Superior temporal gyrus (tissue), 1 donor: ENCODE data around the gene FGD5.

Source experiments
- DNase-seq: peaks from one replicate; pipeline ENCODE4 v3.0.0-alpha.2; 2016; ENCODE audit errors: extremely low spot score

FGD5 gene

DNA sequence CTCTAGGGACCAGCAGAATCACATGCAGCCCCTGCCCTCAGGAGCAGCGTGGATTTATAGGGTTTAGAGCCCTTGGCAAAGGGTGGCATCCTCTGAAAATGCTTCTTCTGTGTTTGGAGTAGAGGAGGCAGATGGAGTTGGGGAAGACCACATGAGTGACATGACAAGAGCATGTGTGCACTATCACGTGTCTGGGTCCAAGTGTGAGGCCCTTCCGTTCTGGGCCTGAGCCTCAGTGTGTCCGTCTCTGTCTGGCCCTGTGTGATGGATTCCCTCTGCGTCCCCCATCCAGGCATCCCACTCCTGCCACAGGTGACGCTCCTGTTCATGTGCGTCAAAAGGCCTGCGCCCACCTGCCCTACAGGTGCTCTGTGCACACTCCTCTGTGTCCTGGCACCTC lies 30.1 kb downstream of the FGD5 start:
- no peak for DNase-seq

DNA sequence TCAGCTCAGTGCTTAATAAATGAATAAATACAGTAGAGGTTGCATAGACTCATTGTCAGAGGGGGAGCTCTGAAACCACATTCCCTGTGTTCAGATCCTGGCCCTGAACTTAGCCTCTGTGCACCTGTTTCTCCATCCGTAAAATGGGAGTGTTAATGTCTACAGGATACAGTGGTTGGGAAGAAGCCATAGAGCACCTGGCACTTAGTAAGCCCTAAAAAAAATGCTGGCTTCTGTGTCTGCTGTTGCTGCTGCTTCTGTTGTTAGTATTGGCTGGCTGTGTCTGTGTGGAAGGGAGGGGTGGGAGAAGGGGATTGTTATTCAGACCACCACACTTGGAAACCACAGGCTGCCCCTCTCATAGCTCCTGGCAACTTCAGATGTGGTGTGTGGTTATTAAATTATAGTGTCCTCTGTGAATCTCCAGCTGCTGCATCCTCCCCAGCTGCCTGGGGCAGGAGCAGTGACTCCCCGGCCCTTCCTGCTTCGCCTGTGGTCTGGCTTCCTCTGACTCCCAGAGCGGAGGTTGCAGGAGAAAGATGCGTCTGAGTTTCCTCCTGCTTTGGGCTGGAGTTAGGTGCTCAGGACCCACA lies 31.0 kb downstream of the FGD5 start:
- no peak for DNase-seq

DNA sequence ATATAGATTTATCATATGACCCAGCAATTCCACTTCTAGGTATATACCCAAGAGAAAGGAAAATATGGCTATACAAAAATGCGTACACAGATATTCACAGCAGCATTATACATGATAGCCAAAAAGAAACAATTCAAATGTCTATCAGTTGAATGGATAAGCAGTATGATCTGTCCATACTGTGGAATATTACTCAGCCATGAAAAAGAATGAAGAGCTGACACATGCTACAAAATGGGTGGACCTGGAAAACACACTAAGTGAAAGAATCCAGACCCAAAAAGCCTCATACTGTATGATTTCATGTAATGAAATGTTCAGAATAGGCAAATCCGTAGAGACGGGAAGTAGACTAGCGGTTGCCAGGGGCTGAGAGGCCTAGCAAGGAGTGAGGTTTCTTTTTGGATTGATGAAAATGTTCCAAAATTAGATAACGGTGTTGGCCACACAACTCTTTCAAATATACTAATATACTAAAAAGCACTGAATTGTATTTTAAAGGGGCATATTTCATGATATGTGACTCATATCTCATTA lies 33.4 kb downstream of the FGD5 start:
- DNase-seq = no peak

DNA sequence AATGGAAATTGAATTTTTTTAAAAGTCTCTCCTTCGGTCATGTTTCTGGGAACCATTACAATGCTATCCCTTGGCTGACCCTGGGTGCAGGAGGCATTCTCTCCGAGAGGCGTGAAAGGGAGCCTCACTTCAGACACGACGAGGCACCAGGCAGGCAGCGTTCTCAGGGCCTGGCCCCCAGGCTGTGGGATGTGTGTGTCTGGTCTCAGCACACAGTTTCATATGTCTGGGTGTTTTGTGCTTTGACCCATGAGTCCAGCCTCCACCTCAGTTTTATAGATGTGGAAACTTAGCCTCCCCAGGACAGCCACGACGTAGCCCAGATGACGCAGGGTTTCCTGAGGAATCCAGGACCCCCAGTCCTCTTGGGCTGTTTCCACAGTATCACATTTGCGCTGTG lies 34.0 kb downstream of the FGD5 start:
- no peak for DNase-seq

DNA sequence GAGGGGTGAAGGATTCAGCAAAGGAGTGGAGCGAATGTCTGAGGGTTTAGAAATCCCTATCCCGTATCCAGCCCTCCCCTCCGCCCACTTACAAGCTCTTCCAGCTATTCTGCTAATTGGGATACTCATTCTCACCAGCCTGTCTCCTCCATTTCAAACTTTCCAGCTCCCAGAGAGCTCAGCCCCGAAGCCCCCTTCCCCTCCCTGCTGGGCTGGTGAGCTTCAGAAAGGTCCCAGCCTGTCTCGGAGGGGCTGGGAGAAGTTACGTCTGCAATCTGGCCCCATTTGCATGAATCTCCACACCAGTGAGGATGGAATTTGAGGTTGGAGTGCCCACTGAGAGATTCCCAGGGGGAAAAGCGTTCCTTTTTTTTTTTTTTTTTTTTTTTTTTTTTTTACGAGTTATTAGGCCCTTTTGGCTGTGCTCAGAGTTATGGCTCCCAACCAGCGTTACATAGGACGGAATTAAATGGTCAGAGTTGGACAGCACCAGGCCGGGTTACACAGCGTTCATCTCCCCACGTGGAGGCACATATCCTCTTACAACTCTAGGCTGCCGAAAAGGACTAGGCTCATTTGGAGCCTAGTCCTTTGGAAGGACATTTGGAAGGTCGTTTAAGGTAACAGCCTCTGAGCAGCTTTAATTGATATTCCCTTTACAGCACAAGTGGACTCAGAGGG lies 34.6 kb downstream of the FGD5 start:
- no peak for DNase-seq

DNA sequence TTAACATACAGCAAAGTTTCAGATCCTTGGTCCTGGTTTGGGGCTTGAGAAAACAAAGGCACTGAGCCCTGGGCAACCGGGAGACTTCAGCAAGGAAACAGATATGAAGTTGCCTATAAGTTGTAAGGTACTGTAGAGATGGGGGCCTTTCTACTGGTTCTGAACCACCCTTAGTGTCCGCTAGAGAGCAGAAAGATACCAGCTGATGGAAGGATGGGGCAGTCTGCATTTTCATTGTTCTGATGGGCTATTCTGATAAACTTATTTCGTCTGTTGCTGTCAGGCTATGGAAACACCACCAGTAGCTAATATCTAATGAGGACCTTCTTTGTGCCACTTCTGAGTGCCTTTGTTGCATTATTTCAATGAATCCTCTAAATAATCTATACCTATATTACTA lies 38.7 kb downstream of the FGD5 start:
- no peak for DNase-seq

DNA sequence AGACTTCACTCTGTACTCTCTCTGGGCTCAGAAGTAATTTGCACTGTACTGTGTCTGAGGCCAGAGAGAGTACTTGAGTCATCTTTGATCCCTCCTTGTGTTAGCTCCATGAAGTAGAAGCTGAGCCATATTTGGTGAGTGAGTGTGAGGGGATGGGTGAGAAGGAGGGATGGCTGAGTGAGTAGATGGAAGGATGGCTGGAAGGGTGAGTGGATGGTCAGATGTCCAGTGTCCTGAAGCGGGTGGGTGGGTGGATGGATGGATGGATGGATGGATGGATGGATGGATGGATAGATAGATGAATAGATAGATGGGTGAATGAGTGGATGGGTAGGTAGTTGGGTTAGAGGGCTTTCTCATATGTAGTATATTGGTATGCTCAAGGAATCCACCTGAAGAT lies 39.3 kb downstream of the FGD5 start:
- no peak for DNase-seq

DNA sequence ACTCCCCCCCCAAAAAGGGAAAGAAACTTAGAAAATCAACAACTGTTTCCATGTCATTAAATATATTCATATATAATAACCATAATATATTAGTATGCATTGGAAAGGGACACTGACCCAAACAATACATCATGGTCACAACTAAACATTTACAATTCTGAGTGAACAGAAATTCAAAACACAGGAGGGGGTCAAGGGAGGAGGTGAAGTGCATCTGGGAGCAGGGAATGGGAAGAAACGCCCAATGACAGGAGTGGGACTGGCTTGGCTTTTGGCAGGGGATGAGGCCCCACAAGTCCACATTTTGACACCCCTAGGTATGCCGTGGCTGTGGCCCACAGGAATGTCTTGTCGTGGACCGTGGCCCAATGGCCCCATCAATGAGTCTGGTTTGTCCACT lies 41.1 kb downstream of the FGD5 start:
- DNase-seq = no peak

DNA sequence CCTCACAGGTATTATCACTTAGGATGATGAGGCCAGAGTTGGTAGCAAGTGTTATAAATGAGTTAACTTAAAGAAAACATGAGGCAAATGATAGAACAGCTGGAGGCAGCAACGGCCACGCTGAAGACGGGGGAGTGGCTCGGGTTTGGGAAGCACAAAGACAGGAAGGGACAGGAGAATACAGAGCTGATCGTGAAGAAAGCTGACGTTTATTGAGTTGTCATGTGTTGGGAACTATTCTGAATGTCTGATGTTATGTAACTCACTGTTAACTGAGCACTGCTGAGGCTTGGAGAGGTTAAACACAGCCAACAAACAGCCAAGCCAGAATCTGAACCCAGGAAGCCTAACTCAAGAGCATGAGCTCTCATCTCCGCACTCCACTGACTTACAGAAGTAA lies 42.3 kb downstream of the FGD5 start:
- DNase-seq = no peak

DNA sequence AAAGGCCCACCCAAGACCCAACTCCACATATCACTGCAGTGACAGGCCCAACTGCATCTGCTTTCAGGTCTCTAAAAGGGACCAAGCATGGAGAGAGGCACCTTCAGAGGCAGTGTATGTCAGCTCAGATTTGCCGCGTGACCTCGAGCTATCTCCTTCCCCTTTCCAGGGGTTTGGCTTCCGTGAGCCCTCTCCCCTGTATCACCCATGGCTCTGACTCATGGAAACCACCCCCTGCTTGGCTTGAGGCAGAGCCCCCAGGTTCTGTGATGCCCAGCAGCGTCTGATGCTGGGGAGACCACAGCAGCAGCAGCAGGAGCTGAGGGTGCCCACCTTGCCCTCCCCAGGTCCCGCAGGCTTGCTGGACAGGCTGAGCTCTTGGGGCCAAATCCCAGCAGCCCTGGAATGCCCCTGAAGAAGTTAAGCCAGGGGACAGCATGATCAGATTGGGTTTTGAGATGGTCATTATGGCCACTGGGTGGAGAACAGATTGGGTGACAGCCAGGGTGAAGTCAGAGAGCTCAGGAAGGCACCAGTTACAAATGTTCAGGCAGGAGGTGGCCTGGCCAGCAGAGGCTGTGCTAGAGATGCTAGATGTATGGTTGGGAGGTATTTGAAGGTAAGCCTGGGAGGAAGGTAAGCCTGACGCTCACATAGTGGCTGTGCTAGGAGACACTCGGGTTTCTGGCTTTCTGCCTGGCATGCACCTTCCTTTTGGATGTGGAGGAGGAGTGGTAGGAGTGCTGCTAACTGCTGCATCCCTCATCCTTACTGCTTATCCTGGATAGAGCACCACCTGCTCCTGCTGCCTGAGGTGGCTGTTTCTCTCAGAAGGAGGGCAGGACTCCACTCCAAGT lies 42.9 kb downstream of the FGD5 start:
- no peak for DNase-seq

DNA sequence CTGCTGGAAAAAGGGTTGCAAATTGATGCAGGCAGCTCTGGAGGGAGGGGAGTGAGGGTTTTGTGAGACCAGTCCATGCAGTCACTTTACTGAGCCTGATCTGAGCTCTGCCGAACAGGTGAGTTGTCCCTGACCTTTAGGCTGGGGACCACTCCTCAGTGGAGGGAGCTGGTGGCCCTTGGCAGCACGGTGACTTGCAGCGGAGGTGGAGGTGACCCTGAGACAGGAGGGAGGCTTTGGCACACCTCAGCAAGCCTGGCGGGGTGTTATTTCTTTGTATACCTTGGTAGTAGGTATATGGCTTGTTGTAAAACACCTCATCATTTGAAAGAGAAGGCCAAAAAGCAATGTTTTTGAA lies 43.5 kb downstream of the FGD5 start:
- DNase-seq = no peak

DNA sequence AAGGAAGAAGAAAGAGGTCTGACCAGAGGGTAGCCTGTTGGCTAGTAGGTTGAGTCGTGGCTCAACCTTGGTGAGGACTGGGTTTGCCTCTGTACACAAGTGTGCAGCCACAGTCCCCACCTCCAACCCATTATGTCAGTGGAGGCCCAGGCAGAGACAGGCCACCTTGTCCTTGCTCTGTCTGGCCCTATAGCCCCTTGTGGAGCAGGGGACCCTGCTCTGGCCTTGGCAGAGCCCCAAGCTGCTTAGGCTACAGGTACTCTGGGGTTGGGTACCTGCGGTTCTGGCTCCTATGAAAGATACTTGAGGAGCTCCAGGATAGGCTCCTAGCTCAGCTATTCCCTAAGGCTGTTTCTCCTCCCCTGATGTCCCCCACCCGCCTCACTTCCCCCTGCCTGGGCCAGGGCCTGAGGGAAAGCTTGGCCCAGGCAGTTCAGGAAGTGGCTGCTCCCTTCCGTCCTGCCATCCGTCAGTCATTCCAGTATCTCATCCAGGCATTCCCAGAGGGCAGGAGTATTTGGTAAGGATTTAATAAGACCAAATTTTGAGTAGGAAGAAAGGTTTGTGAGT lies 44.0 kb downstream of the FGD5 start:
- DNase-seq = no peak

DNA sequence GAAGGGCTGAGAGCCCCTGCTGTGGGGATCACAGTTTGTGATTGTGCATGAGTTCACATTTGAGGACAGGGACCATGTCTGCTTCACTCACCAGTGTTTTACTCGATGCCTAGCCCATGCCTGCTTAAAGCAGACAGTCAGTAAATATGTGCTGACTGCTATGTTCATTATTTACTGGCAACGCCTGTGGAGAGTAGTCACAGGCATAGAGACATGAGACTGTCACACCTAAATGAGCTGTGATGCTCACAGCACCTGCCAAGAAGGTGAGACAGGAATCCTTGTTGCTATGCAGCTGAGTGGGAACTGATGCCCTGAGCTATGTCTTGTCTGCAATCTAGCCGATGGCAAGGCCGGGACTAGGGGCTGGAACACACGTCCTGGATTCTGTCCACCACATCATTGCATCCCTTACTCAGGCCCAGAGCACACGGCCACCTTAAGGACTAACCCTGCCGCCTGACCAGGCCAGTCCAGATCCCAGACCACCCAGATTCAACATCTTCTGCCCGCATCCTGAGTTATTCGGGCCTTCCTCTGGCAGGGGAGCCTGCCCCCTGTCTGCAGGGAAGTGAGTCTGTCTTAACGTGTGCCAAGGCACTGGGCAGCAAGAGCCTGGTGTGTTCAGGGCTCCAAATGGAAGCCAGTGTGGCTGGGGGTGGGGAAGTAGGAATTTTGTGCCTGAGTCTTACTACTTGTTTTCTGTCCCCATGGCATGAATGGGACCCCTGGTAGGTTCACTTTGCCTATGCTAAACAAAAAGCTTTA lies 44.8 kb downstream of the FGD5 start:
- no peak for DNase-seq

DNA sequence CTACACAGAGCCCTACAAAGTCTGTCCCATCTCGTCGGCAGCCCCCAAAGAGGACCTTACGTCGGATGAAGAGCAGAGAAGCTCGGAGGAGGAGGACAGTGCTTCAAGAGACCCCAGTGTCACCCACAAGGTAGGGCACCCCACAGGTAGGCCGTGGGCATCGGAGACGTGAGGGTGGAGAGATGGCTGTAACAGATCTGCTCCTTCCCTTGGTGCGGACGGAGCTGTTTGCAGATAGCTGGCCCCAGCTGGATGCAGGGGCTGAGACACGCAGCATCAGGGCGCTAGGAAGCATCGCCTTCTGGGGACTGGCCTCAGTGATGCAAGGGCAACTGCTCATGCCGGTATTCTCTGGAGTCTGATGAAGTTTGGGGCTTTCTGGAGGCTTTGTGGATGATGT lies 45.4 kb downstream of the FGD5 start:
- DNase-seq = no peak

DNA sequence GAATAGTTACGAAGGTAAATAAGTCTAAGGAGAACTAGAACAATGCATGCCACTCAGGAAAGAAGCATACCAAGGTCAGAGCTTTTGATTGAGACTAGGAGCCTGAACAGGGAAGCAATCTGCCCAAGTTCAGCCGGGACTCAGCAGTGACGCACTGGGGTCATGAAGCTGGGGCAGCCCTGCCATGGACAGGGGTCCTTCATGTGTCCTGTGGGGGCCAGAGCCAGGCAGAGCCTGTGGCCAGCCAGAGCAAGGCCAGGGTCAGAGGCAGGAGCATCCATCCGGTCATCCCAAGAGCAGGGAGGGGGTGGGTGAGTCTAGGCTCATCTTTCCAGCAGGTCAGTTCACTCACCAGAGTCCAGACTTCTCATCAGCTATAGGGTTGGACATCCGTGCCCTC lies 47.9 kb downstream of the FGD5 start:
- DNase-seq = no peak

DNA sequence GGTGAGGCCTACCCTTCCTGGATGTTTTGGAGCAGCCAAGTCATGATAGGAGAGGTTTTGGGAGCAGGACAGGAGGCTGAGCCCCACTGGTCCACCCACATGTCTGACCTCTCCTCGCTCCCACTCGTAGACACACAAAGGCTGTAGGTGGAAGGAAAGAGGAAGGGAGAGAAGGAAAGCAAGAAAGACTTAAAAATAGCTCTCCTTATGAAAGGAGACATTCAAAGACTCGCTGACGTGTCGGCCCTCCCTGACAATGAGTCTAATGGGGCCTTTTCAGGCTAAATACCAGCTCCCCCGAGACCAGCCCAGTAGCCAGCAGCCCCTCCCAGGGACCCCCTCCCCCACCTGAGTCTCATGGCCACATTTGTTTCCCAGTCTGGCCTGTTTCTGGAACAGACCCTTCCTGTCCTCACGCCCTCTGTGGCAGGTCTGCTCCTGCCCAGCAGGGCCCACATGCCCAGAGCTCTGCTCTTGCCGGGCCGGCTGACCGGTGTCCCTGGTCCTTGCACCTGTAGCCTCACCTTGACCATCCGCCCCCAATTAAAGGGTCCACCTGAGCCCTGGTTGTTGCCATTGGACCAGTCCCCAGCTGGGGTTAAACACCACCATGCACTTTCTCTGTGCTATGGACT lies 49.3 kb downstream of the FGD5 start:
- DNase-seq = no peak

DNA sequence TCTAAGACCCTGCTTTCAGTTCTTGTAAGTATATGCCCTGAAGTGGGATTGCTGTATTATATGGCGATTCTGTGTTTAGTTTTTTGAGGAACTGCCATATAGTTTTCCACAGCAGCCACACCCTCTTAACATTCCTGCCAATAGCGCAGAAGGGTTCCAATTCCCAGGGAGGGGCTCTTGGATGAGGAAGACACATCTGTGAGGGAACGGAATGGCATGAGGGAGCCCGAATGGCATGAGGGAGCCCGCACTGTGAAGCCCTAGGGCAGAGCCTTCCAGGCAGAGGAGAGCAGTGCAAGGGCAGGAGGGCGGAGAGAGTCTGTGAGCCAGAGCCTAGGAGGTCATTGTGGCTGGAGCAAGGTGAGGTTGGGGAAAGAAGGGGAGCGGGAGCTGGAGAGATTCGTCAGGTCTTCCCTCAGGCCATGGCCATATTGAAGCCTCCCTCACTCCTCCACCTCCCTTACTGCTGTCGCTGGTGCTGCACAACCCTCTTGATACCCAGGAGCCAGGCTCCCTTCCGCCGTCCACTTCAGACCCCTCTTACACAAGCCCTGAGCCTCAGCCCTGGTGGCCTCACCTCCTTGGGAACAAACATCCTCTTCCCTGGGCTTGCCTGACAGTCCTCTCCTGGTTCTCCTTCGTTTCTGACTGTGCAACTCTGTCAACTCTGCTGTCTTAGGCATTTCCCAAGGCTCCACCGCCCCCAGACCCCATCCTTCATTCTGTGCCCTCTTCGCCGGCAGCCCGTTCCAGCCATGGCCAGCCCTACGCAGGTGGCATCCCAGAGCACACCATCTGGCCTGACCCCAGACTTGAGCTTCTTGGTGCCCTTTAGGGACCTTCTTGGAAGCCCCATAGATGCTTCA lies 51.4 kb downstream of the FGD5 start:
- DNase-seq = no peak

DNA sequence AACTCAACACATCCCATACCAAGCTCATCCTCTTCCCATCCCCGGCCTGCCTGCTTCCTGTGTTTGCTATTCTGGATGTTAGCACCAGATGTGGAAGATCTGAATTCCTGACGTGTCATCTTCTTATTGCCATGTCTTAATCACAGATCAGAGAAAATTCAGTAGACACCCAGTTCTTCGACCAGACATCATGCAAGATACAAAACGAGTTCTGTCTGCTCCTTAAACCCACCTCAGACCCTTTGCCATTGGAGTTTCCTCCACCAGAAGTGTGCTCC lies 52.0 kb downstream of the FGD5 start:
- DNase-seq = no peak

DNA sequence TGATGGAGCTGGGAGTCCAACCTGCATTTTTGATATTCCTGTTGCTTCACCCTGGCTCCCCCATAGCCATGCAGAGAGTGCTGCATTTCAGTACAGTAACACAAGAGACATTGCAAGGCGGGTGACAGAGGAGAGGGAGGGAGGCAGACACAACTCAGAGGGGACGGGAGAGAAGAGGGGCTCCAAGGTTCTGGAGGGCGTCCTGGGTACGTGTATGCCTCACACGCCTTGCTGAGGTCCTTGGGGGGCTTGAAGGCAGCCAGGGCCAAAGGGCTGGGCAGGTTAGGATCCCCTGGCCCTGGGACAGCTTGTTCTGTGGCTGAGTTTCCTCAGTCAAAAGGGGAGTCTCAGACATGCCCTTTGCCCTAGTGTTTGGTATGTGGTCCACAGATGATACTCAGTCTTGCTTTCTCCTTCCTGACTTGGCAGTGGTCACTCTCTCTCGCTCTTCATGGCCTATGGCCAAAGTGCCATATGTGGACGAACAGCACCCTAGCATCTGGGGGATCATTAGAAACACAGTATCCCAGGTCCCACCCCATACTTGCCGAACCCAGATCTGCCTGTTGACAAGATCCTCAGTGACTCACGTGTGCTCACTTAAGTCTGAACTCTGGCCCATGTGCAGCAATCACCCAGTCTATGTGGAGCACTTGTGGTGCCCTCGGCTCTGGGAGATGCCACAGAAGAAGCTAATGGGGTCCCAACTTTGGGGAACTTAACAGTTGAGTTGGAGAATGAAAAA lies 52.9 kb downstream of the FGD5 start:
- no peak for DNase-seq

DNA sequence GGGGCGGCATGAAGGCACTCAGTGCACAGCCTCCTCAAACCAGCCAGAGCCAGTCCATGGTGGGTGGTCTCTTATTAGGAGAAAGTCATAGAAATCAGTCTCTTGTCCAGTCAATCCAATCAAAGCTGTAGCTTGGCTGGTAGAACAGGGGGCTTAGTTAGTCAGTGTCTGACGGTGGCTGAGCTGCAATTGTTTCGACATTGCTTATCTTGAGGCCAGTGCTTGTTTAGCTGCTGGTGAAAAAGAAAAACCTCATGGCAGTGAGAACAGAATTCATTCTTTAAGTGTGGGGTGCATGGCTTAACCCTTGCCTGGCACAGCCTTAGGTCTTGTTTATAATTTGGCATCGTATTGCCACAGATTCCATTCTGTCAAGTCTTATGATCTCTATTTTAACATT lies 53.9 kb downstream of the FGD5 start:
- DNase-seq = no peak
